ENCODE results near the gene RNF32. TPM values are rescaled to one million over a fixed set of nuclear protein-coding genes. Genes with fewer than 3 reads are reported as not detected.

Gene RNF32
- total and polyA plus RNA-seq, 2 of the 13 experiments (the other 11 are each of a cell fraction or from before 2014, with no cell fraction given) = not detected

- Histone ChIP-seq H3K27me3 (ENCODE audit: control insufficient read depth in 1 of 2, insufficient read depth in 2 of 2, low read length in 2 of 2) (no peaks in the 10 kb centered on the region), H2AFZ (ENCODE audit: low read length) (no peak overlapping the region), H3K36me3 (replicated peaks in 1 of 2; ENCODE audit: control insufficient read depth in 1 of 2, insufficient read depth in 2 of 2, low read length in 2 of 2) (no peaks in the 10 kb centered on the region), H4K20me1 (ENCODE audit: insufficient read depth, low read length) (no peaks in the 10 kb centered on the region), H3K9ac (ENCODE audit: insufficient read depth, low read depth, low read length) (no peak overlapping the region), H3K9me3 (ENCODE audit: low read length) (no peaks in the 10 kb centered on the region), H3K27ac (ENCODE audit: extremely low read length, insufficient read depth, low read length) (no peak overlapping the region), H3K79me2 (ENCODE audit: insufficient read depth, low read length) (no peaks in the 10 kb centered on the region), H3K4me1 (ENCODE audit: insufficient read depth, low read length) (peaks cover 36% of the 10 kb centered on the region), H3K4me2 (ENCODE audit: low read depth, low read length) (no peak overlapping the region), H3K4me3 (replicated peaks in 1 of 3; ENCODE audit: insufficient read depth in 1 of 3, low read depth in 2 of 3, low read length in 3 of 3) (no peak overlapping the region)
- intact Hi-C loops (cut with micrococcal nuclease; ENCODE audit: unreplicated experiment) = loop anchor here (5.0 kb wide), 2 partner anchors 82 to 97 kb away; no protein-coding TSS in a partner anchor
- in situ Hi-C loops (cut with HindIII; ENCODE audit: extremely low pct_ligation_motif_present, low pct_unique_long_range_greater_than_20kb) = no loop called here
- no TSS peak for BruUV-seq (replicated peaks)
- 97% methylated on average over 4 of the region's 4 CpGs for WGBS (ENCODE audit: low lambda C conversion rate)
- no peak for TF ChIP-seq ZSCAN9 (CRISPR knock-in tag; IDR thresholded peaks at IDR 0.05; ENCODE audit: borderline replicate concordance)
- no peak for TF ChIP-seq MXD1 (CRISPR knock-in tag; IDR thresholded peaks at IDR 0.05)
- TF ChIP-seq, protein P1, sequence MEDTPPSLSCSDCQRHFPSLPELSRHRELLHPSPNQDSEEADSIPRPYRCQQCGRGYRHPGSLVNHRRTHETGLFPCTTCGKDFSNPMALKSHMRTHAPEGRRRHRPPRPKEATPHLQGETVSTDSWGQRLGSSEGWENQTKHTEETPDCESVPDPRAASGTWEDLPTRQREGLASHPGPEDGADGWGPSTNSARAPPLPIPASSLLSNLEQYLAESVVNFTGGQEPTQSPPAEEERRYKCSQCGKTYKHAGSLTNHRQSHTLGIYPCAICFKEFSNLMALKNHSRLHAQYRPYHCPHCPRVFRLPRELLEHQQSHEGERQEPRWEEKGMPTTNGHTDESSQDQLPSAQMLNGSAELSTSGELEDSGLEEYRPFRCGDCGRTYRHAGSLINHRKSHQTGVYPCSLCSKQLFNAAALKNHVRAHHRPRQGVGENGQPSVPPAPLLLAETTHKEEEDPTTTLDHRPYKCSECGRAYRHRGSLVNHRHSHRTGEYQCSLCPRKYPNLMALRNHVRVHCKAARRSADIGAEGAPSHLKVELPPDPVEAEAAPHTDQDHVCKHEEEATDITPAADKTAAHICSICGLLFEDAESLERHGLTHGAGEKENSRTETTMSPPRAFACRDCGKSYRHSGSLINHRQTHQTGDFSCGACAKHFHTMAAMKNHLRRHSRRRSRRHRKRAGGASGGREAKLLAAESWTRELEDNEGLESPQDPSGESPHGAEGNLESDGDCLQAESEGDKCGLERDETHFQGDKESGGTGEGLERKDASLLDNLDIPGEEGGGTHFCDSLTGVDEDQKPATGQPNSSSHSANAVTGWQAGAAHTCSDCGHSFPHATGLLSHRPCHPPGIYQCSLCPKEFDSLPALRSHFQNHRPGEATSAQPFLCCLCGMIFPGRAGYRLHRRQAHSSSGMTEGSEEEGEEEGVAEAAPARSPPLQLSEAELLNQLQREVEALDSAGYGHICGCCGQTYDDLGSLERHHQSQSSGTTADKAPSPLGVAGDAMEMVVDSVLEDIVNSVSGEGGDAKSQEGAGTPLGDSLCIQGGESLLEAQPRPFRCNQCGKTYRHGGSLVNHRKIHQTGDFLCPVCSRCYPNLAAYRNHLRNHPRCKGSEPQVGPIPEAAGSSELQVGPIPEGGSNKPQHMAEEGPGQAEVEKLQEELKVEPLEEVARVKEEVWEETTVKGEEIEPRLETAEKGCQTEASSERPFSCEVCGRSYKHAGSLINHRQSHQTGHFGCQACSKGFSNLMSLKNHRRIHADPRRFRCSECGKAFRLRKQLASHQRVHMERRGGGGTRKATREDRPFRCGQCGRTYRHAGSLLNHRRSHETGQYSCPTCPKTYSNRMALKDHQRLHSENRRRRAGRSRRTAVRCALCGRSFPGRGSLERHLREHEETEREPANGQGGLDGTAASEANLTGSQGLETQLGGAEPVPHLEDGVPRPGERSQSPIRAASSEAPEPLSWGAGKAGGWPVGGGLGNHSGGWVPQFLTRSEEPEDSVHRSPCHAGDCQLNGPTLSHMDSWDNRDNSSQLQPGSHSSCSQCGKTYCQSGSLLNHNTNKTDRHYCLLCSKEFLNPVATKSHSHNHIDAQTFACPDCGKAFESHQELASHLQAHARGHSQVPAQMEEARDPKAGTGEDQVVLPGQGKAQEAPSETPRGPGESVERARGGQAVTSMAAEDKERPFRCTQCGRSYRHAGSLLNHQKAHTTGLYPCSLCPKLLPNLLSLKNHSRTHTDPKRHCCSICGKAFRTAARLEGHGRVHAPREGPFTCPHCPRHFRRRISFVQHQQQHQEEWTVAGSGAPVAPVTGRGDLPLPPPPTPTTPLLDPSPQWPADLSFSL (CRISPR knock-in tag; IDR thresholded peaks at IDR 0.05) = no peak
- no peak for TF ChIP-seq KLF16 (CRISPR knock-in tag; IDR thresholded peaks at IDR 0.05)
- TF ChIP-seq, protein P2, sequence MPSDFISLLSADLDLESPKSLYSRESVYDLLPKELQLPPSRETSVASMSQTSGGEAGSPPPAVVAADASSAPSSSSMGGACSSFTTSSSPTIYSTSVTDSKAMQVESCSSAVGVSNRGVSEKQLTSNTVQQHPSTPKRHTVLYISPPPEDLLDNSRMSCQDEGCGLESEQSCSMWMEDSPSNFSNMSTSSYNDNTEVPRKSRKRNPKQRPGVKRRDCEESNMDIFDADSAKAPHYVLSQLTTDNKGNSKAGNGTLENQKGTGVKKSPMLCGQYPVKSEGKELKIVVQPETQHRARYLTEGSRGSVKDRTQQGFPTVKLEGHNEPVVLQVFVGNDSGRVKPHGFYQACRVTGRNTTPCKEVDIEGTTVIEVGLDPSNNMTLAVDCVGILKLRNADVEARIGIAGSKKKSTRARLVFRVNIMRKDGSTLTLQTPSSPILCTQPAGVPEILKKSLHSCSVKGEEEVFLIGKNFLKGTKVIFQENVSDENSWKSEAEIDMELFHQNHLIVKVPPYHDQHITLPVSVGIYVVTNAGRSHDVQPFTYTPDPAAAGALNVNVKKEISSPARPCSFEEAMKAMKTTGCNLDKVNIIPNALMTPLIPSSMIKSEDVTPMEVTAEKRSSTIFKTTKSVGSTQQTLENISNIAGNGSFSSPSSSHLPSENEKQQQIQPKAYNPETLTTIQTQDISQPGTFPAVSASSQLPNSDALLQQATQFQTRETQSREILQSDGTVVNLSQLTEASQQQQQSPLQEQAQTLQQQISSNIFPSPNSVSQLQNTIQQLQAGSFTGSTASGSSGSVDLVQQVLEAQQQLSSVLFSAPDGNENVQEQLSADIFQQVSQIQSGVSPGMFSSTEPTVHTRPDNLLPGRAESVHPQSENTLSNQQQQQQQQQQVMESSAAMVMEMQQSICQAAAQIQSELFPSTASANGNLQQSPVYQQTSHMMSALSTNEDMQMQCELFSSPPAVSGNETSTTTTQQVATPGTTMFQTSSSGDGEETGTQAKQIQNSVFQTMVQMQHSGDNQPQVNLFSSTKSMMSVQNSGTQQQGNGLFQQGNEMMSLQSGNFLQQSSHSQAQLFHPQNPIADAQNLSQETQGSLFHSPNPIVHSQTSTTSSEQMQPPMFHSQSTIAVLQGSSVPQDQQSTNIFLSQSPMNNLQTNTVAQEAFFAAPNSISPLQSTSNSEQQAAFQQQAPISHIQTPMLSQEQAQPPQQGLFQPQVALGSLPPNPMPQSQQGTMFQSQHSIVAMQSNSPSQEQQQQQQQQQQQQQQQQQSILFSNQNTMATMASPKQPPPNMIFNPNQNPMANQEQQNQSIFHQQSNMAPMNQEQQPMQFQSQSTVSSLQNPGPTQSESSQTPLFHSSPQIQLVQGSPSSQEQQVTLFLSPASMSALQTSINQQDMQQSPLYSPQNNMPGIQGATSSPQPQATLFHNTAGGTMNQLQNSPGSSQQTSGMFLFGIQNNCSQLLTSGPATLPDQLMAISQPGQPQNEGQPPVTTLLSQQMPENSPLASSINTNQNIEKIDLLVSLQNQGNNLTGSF (CRISPR knock-in tag; IDR thresholded peaks at IDR 0.05) = no peak
- FAIRE-seq = no peak
- ChIA-PET POLR2A (interaction anchor here (1.4 kb wide), 1 partner anchor 50 kb away, joined by 4 read pairs; no protein-coding TSS in a partner anchor), CTCF (ENCODE audit: low intra/inter-chr PET ratio, low total read pairs) (no interaction called here)
- no peak for ATAC-seq
- peak; percentile 10 for DNase-seq (ENCODE audit: low spot score)
These were observed 24.5 kb downstream of the RNF32 start for GRCh38 chr7:156665101-156665500.

Data from HepG2 (cell line).